ENCODE results near the gene LRRC3C.

Gene LRRC3C

GRCh38 chr17:39929646-39930407, 2.3 kb downstream of the LRRC3C start:
- TF ChIP-seq GATA3 (IDR thresholded peaks at IDR 0.05; ENCODE audit: low read depth, low read length) (no peak), GATA2 (IDR thresholded peaks at IDR 0.05; ENCODE audit: low read depth, low read length) (no peak)

GRCh38 chr17:39933912-39934311, 6.4 kb downstream of the LRRC3C start:
- TF ChIP-seq GATA2 (IDR thresholded peaks at IDR 0.05; ENCODE audit: low read depth, low read length) = no peak
- no peak for TF ChIP-seq GATA3 (IDR thresholded peaks at IDR 0.05; ENCODE audit: low read depth, low read length)

GRCh38 chr17:39934324-39934723, 6.8 kb downstream of the LRRC3C start:
- TF ChIP-seq GATA2 (IDR thresholded peaks at IDR 0.05; ENCODE audit: low read depth, low read length) (no peak), GATA3 (IDR thresholded peaks at IDR 0.05; ENCODE audit: low read depth, low read length) (no peak)

- no peak for TF ChIP-seq GATA3 (IDR thresholded peaks at IDR 0.05; ENCODE audit: low read depth, low read length)
- no peak for TF ChIP-seq GATA2 (IDR thresholded peaks at IDR 0.05; ENCODE audit: low read depth, low read length)
These were observed 8.4 kb downstream of the LRRC3C start for GRCh38 chr17:39935909-39936308.

- TF ChIP-seq GATA3 (IDR thresholded peaks at IDR 0.05; ENCODE audit: low read depth, low read length) = no peak
- TF ChIP-seq GATA2 (IDR thresholded peaks at IDR 0.05; ENCODE audit: low read depth, low read length) = no peak
These were observed 9.9 kb downstream of the LRRC3C start for GRCh38 chr17:39937447-39937846.

- no peak for TF ChIP-seq GATA2 (IDR thresholded peaks at IDR 0.05; ENCODE audit: low read depth, low read length)
- no peak for TF ChIP-seq GATA3 (IDR thresholded peaks at IDR 0.05; ENCODE audit: low read depth, low read length)
These were observed 10.8 kb downstream of the LRRC3C start for GRCh38 chr17:39938140-39938869.

- TF ChIP-seq GATA3 (IDR thresholded peaks at IDR 0.05; ENCODE audit: low read depth, low read length) (no peak), GATA2 (IDR thresholded peaks at IDR 0.05; ENCODE audit: low read depth, low read length) (no peak)
These were observed 11.6 kb downstream of the LRRC3C start for GRCh38 chr17:39939106-39939505.

GRCh38 chr17:39939588-39940419, 12.3 kb downstream of the LRRC3C start:
- TF ChIP-seq GATA2 (IDR thresholded peaks at IDR 0.05; ENCODE audit: low read depth, low read length) (no peak), GATA3 (IDR thresholded peaks at IDR 0.05; ENCODE audit: low read depth, low read length) (no peak)

- no peak for TF ChIP-seq GATA2 (IDR thresholded peaks at IDR 0.05; ENCODE audit: low read depth, low read length)
- TF ChIP-seq GATA3 (IDR thresholded peaks at IDR 0.05; ENCODE audit: low read depth, low read length) = no peak
These were observed 16.3 kb downstream of the LRRC3C start for GRCh38 chr17:39943702-39944392.

GRCh38 chr17:39944393-39944711, 16.8 kb downstream of the LRRC3C start:
- TF ChIP-seq GATA3 (IDR thresholded peaks at IDR 0.05; ENCODE audit: low read depth, low read length) = no peak

- no peak for TF ChIP-seq GATA3 (IDR thresholded peaks at IDR 0.05; ENCODE audit: low read depth, low read length)
- no peak for TF ChIP-seq GATA2 (IDR thresholded peaks at IDR 0.05; ENCODE audit: low read depth, low read length)
These were observed 19.2 kb downstream of the LRRC3C start for GRCh38 chr17:39946551-39947330.

- TF ChIP-seq GATA3 (IDR thresholded peaks at IDR 0.05; ENCODE audit: low read depth, low read length) = no peak
- TF ChIP-seq GATA2 (IDR thresholded peaks at IDR 0.05; ENCODE audit: low read depth, low read length) = no peak
These were observed 21.5 kb downstream of the LRRC3C start for GRCh38 chr17:39949028-39949427.

- no peak for TF ChIP-seq GATA2 (IDR thresholded peaks at IDR 0.05; ENCODE audit: low read depth, low read length)
- no peak for TF ChIP-seq GATA3 (IDR thresholded peaks at IDR 0.05; ENCODE audit: low read depth, low read length)
These were observed 23.4 kb downstream of the LRRC3C start for GRCh38 chr17:39950871-39951348.
